ENCODE measurements around the gene PIK3IP1. TPM values are rescaled to one million over a fixed set of nuclear protein-coding genes. Genes with fewer than 3 reads are reported as not detected.
"Not testable (repeated sequence)": the region's sequence is repeated elsewhere in the genome, so short reads cannot be mapped to it uniquely, and the experiment has no call there.

Gene PIK3IP1, protein sequence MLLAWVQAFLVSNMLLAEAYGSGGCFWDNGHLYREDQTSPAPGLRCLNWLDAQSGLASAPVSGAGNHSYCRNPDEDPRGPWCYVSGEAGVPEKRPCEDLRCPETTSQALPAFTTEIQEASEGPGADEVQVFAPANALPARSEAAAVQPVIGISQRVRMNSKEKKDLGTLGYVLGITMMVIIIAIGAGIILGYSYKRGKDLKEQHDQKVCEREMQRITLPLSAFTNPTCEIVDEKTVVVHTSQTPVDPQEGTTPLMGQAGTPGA
- polyA plus RNA-seq (ENCODE audit: insufficient read length): 3.3 TPM

DNA sequence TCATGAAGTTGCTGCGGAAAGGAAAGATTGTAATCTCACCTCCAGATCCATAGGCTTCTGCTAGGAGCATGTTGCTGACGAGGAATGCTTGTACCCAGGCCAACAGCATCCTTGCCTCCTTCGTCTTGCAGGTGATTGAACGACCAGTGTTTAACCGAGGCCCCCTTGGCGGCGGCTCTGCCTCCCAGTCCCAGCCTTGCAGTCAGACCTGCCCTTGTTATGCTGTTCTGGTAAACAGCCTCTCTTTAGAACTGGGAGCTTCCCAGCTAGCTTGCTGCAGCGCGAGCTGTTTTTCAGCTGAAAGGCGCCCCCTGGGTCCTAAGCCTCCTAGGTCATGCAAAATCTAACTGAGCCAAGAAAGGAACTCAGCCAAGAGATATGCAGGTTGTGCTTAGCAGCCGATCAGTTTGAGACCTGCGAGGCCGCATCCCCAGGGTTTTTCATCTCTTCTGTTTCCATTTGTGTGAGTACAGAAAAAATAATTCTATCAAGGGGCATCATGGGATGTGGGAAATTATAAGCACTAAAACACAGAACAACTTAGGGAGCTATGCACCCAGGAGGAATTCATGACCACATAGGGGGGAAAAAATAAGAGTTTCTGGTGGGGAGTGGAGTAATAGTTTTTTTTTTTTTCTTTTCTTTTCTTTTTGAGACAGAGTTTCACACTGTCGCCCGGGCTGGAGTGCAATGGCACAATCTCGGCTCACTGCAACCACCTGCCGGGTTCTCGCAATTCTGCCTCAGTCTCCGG lies at the start of gene PIK3IP1:
PIK3IP1 (minus strand) TSS at position 253 of the 754 bp plus-strand sequence; CDS start at position 109, 144 bp downstream.
- DNase-seq (ENCODE audit: low read depth): peak; percentile 60

DNA sequence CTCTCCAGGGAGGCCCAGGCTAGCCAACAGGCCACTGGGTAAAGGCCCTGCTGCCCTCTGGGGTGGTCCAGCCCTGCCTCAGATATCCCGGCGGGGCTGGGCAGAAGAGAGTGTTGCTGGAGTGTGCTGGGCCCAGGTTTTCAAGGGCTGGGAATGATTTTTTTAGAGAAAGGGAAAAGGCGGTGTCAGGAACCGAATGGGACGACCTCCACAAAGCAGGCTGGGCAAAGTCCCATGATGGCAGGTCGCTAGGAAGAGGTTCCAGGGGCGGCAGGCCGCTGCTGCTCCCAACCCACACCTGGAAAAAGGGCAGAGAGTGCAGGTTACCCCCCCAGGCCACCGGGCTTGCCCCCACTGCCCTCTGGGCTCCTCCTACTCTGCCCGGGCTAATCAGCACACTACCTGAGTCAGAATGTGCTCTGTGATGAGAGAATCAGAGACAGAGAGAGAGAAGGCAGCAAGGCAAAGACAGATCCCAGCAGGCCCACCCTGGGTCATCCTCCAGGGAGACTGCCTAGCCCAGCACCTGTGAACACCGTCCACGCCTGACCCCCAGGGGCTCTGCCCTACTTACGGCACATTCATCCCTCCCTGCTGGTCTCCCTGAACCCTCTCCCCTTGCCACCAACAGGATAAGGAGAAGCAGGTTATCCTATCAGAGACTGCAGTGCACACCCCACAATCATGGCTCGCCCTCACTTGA lies 49.2 kb upstream of the PIK3IP1 start:
- no peak for DNase-seq (ENCODE audit: low read depth)

DNA sequence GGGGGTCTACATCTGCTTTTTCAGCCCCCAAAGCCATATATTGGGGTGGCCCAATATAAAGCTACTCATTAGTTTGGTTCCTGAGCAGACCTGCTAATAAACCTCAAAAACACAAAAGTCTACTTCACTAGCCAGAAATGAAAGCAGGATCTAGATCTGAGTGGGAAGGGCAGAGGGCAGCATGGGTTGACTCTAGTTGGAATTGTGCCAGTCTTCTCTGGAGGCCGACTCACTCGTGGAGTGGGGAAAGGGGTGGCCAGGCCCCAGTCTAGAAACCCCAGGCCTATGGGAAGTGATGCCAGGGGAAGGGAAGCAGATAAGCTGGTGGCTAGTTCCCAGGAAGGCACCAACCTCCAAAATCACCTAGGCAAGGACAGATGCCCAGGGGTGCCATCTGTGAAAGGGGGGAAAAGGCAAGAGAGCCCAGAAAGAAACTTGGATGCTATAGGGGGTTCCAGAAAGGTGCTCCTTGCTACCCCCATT lies 48.5 kb upstream of the PIK3IP1 start:
- no peak for DNase-seq (ENCODE audit: low read depth)

- DNase-seq (ENCODE audit: low read depth): no peak
Observed at GRCh38 chr22:31340360-31340759, 48.1 kb upstream of the PIK3IP1 start.

DNA sequence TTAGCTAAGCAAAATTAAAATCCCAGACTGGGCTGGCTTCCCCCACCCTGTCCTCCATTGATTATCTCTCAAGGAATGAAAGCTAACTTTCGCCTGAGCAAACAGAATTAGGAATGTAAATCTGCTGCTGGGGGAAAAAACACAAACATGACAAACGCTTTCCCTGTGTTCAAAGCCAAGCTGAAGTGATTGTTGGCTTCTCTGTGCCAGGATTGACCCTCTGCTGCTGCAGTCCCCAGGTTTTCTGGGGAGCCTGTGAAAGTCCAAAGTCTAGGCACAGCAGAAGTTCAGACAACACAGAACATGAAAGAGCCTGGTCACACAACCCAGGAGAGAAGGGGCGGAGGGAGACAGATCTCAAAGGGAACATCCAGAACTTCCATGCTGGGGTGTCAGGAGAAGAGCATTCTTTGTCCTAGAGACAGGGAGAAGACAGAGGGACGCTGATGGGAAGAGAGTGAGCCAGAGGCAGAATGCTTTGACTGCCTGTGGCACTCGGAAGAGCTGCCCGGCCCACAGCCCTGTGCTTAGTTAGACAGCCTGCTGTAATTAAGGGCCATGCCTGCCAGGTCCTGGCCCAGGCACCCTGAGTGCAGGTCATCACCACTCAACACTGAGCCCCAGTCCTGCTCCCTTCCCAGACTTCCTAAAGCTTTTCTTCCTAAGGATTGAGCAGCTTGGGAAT lies 47.0 kb upstream of the PIK3IP1 start:
- no peak for DNase-seq (ENCODE audit: low read depth)

DNA sequence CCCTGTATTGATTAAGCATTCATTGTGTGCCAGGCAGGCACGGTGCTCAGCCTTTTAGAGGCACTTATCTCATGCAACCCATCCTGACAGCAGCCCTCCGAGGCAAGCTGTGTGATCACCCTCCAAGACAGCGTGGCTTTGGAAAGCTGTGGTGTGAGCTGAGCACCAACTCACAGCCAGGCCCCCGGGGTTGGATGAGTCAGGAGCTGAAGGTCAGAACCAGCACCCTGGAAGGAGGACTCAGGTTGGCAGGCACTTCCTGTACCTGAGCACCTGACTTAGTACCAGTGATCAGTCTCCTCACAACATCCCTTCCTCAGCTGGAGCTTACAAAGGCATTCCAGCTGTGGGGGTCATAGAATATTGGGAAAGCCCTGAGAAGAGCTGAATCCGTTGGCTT lies 44.9 kb upstream of the PIK3IP1 start:
- DNase-seq (ENCODE audit: low read depth): no peak

GRCh38 chr22:31334329-31334728 lies 42.0 kb upstream of the PIK3IP1 start:
- no peak for DNase-seq (ENCODE audit: low read depth)

GRCh38 chr22:31333641-31334040 lies 41.4 kb upstream of the PIK3IP1 start:
- DNase-seq (ENCODE audit: low read depth): no peak

- DNase-seq (ENCODE audit: low read depth): no peak
Observed at GRCh38 chr22:31332886-31333285, 40.6 kb upstream of the PIK3IP1 start.

DNA sequence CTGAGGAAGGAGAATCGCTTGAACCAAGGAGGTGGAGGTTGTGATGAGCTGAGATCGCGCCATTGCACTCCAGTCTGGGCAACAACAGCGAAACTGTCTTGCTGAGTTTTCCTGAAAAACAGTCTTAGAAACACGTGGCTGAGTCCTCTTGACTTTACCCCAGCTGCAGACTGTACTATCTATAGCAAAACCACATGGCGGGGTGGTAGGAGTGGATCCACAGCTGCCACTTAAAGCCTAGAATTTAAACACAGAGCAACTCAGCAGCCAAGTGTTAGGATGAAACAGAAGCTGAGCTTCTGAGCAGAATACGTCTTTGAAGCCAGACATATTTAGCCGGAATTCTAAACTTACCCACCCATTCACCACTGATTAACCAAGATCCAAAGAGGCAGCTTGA lies 39.7 kb upstream of the PIK3IP1 start:
- DNase-seq (ENCODE audit: low read depth): no peak

GRCh38 chr22:31329453-31330215 lies 37.3 kb upstream of the PIK3IP1 start:
- no peak for DNase-seq (ENCODE audit: low read depth)

GRCh38 chr22:31329029-31329428 lies 36.7 kb upstream of the PIK3IP1 start:
- DNase-seq (ENCODE audit: low read depth): no peak

DNA sequence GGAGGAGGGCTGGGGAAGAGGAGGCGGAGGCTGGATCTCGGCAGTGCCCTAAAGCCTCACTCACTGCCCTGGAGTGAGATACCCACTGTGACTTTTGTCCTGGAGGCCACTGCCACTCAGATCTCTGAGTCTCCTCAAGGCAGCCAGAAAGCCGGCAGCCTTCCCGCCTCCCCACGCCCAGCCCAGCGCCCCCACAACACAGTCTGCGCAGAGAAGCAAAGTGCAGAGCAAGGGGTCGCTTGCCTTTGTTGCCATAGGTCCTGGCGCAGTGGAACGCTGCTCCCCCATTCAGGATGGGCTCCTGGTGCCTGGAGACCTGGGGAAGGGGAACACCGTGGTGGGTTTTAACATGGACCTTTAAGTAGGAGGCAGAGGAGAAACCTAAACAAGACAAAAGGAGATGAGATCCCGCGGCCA lies 36.3 kb upstream of the PIK3IP1 start:
- no peak for DNase-seq (ENCODE audit: low read depth)

- DNase-seq (ENCODE audit: low read depth): no peak
Observed at GRCh38 chr22:31327806-31328543, 35.7 kb upstream of the PIK3IP1 start.

GRCh38 chr22:31326877-31327276 lies 34.6 kb upstream of the PIK3IP1 start:
- no peak for DNase-seq (ENCODE audit: low read depth)

DNA sequence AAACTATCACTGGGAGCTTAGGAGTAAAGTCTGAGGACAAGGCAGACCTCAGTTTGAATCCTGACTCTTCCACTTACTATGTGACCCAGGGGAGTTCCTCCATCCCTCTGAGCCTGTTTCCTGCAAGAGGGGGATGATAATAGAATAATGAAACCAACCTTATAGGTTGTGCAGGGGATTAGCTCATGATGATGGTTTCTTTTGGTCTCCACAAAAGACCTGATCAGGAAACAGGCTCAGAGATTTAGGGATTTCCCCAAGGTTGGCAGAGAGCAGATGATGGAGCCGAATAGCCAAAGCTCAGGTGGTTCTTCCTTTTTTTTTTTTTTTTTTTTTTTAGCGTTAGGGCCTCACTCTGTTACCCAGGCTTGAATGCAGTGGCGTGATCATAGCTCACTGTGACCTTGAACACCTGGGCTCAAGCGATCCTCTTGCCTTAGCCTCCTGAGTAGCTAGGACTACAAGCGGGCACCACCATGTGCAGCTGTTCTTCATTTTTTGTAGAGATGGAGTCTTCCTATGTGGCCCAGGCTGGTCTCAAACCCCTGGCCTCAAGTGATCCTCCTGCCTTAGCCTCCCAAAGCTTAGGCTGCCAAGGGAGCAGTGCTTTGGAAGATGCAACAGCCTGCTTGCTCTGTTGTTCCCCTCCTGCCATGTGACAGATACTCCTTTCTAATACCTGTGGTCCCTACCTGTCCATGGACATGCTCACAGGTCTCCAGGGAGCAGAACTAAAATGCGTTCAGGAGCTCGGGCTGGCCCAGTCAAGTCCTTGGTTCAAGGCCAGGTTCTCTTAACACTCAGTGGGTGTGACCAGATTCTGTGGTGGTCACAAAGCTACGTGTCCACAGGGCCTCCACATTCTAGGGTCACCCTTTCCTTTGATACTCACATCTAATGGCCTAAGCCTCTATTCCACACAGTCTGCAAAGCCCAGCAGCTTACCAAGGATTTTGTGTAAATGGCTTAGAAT lies 31.6 kb upstream of the PIK3IP1 start:
- no peak for DNase-seq (ENCODE audit: low read depth)

DNA sequence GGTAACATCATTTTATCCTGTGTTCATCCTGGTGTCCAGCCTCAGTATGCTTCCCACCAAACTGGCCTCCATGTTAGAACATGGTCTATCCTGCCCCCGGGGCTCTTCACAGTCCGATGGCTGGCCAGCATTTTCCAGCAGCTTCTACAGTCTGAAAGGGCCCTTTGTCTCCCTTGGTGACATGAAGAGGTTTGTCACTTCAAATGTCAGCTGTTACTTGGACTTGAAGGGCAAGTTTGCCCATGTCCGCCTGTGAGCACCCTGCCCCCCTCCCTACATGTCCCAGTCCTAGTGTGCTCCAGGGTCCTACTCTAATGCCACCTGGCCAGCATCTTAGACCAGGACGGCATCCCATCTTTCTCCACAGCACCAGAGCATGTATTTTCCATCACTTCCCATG lies 29.1 kb upstream of the PIK3IP1 start:
- DNase-seq (ENCODE audit: low read depth): no peak

DNA sequence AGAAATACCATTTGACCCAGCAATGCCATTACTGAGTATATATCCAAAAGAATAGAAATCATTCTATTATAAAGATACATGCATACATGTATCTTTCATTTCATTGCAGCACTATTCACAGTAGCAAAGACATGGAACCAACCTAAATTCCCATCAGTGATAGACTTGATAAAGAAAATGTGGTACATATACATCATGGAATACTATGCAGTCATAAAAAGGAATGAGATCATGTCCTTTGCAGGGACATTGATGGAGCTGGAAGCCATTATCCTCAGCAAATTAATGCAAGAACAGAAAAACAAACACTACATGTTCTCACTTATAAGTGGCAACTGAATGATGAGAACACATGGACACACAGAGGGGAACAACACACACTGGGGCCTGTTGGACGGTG lies 21.9 kb upstream of the PIK3IP1 start:
- DNase-seq (ENCODE audit: low read depth): not testable (repeated sequence)
